ENCODE data around the gene DHX8.

Gene DHX8

GRCh38 chr17:43572368-43572980 lies 88.7 kb downstream of the DHX8 start:
- DNase-seq = no peak

- DNase-seq = no peak
These were observed 90.0 kb downstream of the DHX8 start for GRCh38 chr17:43573579-43574321.

GRCh38 chr17:43574348-43574747 lies 90.6 kb downstream of the DHX8 start:
- DNase-seq = no peak

DNA sequence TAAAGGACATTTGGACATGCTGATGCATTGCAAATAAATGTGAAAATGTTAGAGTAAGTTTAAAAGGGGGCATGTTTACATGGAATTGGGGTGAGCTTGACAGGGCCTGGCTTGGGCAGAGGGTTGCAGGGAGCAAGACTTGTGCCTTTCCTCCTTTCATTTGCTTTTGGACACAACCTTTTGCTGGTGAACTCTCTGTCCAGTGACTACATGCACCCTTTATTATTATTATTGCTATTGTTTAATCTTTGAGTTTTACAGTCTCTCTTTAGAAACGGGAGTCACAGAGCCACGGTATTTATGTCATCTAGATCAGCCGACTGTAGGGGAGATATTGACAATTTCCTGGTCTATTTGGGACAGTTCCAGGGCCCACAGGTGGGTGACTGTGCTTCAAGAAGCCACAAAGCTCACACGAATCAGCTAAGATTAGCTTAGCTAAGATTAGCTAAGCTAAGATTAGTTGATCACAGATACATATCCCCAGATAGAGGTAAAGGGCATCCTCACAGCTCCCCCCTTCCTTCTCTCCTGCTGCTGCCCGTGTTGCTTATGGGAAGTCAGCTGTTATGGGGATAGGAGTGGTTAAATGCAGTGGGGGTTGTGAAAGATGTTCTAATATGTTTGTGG lies 91.2 kb downstream of the DHX8 start:
- DNase-seq = no peak

Measured in nucleus accumbens (tissue), 56 donors.